ENCODE results near the gene PADI3.
A peak's percentile ranks its signal among the peaks of the same experiment; 100 is the strongest.
"Not testable (repeated sequence)": the region's sequence is repeated elsewhere in the genome, so short reads cannot be mapped to it uniquely, and the experiment has no call there.

The PADI3 gene

GRCh38 chr1:17304151-17304825, 55.4 kb downstream of the PADI3 start:
- peak; percentile 22 for DNase-seq (ENCODE audit: low read depth)

- DNase-seq (ENCODE audit: low read depth) = no peak
Observed at GRCh38 chr1:17304826-17305175, 55.9 kb downstream of the PADI3 start.

GRCh38 chr1:17305576-17306095, 56.7 kb downstream of the PADI3 start:
- DNase-seq (ENCODE audit: low read depth) = no peak

GRCh38 chr1:17306407-17306806, 57.5 kb downstream of the PADI3 start:
- DNase-seq (ENCODE audit: low read depth) = no peak

- no peak for DNase-seq (ENCODE audit: low read depth)
Observed at GRCh38 chr1:17306921-17307320, 58.0 kb downstream of the PADI3 start.

GRCh38 chr1:17307329-17307728, 58.4 kb downstream of the PADI3 start:
- no peak for DNase-seq (ENCODE audit: low read depth)

GRCh38 chr1:17307946-17308345, 59.0 kb downstream of the PADI3 start, which contains the start of gene PADI4:
PADI4 (plus strand) TSS chr1:17308197; CDS start chr1:17308223, 26 bp downstream.
- DNase-seq (ENCODE audit: low read depth) = no peak

GRCh38 chr1:17308593-17308992, 59.7 kb downstream of the PADI3 start:
- peak; percentile 11 for DNase-seq (ENCODE audit: low read depth)

GRCh38 chr1:17309426-17310067, 60.6 kb downstream of the PADI3 start:
- no peak for DNase-seq (ENCODE audit: low read depth)

GRCh38 chr1:17310068-17310640, 61.3 kb downstream of the PADI3 start:
- DNase-seq (ENCODE audit: low read depth) = no peak

- no peak for DNase-seq (ENCODE audit: low read depth)
Observed at GRCh38 chr1:17313530-17314309, 64.8 kb downstream of the PADI3 start.

GRCh38 chr1:17314491-17314971, 65.6 kb downstream of the PADI3 start:
- DNase-seq (ENCODE audit: low read depth) = peak; percentile 12

GRCh38 chr1:17315542-17316130, 66.7 kb downstream of the PADI3 start:
- DNase-seq (ENCODE audit: low read depth) = no peak

GRCh38 chr1:17316704-17317103, 67.8 kb downstream of the PADI3 start:
- DNase-seq (ENCODE audit: low read depth) = no peak

GRCh38 chr1:17318262-17318661, 69.4 kb downstream of the PADI3 start:
- DNase-seq (ENCODE audit: low read depth) = no peak

- DNase-seq (ENCODE audit: low read depth) = no peak
Observed at GRCh38 chr1:17319561-17320350, 70.9 kb downstream of the PADI3 start.

- DNase-seq (ENCODE audit: low read depth) = not testable (repeated sequence)
Observed at GRCh38 chr1:17321857-17322390, 73.0 kb downstream of the PADI3 start.

- no peak for DNase-seq (ENCODE audit: low read depth)
Observed at GRCh38 chr1:17328855-17329254, 80.0 kb downstream of the PADI3 start.

- DNase-seq (ENCODE audit: low read depth) = no peak
Observed at GRCh38 chr1:17329610-17330009, 80.7 kb downstream of the PADI3 start.

- DNase-seq (ENCODE audit: low read depth) = no peak
Observed at GRCh38 chr1:17330856-17331255, 82.0 kb downstream of the PADI3 start.

- DNase-seq (ENCODE audit: low read depth) = no peak
Observed at GRCh38 chr1:17333081-17333480, 84.2 kb downstream of the PADI3 start.

Measured in amniotic epithelial cell (primary cell).